Esophagus (tissue), 2 donors: ENCODE data around the gene ERCC5. TPM values are rescaled to one million over a fixed set of nuclear protein-coding genes. Genes with fewer than 3 reads are reported as not detected.

Experiments used
- H3K27ac ChIP-seq, 2 donors: one replicate each; pipeline ENCODE4 v1.5.1; 2013; ENCODE audit warnings: low read depth in 2 of 2, mild to moderate bottlenecking in 2 of 2, inconsistent platforms in 1 of 2, low read length in 1 of 2, moderate library complexity in 1 of 2
- H3K27me3 ChIP-seq, 2 donors: one replicate each; pipeline ENCODE4 v1.6.1; 2013; ENCODE audit warnings: low read length in 2 of 2, control low read depth in 1 of 2, mild to moderate bottlenecking in 1 of 2; ENCODE audit not compliant: insufficient read depth in 2 of 2, control insufficient read depth in 1 of 2
- H3K36me3 ChIP-seq, 2 donors: one replicate each; pipeline ENCODE4 v1.6.1; 2013; ENCODE audit warnings: low read length in 1 of 2; ENCODE audit not compliant: control insufficient read depth in 2 of 2, insufficient read depth in 2 of 2
- H3K4me1 ChIP-seq, 2 donors: one replicate each; pipeline ENCODE4 v1.6.1; 2013; ENCODE audit warnings: low read length in 1 of 2; ENCODE audit not compliant: control insufficient read depth in 2 of 2, insufficient read depth in 2 of 2
- H3K4me3 ChIP-seq, 2 donors: one replicate each; pipeline ENCODE4 v1.5.1; 2013; ENCODE audit warnings: low read length in 2 of 2, mild to moderate bottlenecking in 2 of 2, low read depth in 1 of 2, moderate library complexity in 1 of 2
- H3K9me3 ChIP-seq, 2 donors: one replicate each; pipeline ENCODE4 v1.6.1; 2013; ENCODE audit warnings: mild to moderate bottlenecking in 2 of 2, low read depth in 1 of 2, low read length in 1 of 2, moderate library complexity in 1 of 2; ENCODE audit not compliant: control insufficient read depth in 2 of 2, insufficient read depth in 1 of 2
- WGBS, 2 donors: extraction: QIAGEN DNeasy Blood & Tissue Kit; methylation state at CpG; one replicate each; pipeline ENCODE4 v1.1.7; 2013; 5-methylcytosine and 5-hydroxymethylcytosine counted together
- polyA plus RNA-seq, 2 donors: library from polyadenylated mRNA; stranded (reverse); fragments of 200-250 nt; gene quantifications; one replicate each; pipeline ENCODE4 v1.2.3, GENCODE V29; 2013
- donor health status: healthy with polysubstance abuse.
- donor health status: Bipolar disorder and iron deficiency.

Gene ERCC5
- polyA plus RNA-seq, 2 donors, result 29.7 to 61.4 TPM

DNA sequence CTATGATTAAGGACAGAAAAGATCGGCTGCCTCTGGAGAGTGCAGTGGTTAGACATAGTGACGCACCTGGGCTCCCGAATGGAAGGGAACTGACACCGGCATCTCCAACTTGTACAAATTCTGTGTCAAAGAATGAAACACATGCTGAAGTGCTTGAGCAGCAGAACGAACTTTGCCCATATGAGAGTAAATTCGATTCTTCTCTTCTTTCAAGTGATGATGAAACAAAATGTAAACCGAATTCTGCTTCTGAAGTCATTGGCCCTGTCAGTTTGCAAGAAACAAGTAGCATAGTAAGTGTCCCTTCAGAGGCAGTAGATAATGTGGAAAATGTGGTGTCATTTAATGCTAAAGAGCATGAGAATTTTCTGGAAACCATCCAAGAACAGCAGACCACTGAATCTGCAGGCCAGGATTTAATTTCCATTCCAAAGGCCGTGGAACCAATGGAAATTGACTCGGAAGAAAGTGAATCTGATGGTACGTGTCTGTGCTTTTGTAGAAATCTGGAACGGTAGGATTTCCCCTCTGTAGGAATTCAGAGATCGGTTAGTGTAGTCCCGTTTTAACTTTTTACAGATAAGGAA lies 16.9 kb downstream of the ERCC5 start:
- Histone ChIP-seq H3K27ac (no peak overlapping the region), H3K4me1 (no peaks in the 10 kb centered on the region), H3K4me3 (no peak overlapping the region), H3K36me3 (peaks cover 27 to 33% of the 10 kb centered on the region in 2 donors), H3K27me3 (no peaks in the 10 kb centered on the region), H3K9me3 (no peaks in the 10 kb centered on the region)
- WGBS, 2 donors, result 92 to 94% methylated on average over 13 of the region's 13 CpGs

DNA sequence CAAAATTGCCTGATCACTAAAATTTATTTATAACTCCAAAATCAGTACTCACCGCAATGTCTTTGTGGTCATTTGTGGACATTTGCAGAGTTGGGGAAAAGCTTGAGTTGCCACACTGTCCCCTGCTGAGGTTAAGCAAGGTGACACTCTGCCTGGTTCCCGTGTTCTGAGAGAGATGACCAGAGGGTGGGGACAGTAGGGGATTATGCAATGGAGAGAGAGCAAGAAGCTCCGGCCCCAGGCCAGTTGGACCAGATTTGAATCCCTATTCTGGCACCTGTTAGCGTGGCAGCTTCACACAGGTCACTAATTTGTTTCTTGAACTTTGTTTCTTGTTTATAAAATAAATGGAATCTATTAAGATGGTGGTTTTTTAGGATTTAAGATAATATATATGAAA lies 17.8 kb downstream of the ERCC5 start:
- Histone ChIP-seq H3K9me3 (no peaks in the 10 kb centered on the region), H3K27me3 (no peaks in the 10 kb centered on the region), H3K36me3 (peaks cover 33% of the 10 kb centered on the region in 2 donors), H3K27ac (no peak overlapping the region), H3K4me3 (no peak overlapping the region), H3K4me1 (no peaks in the 10 kb centered on the region)
- 62 to 63% methylated on average over 4 of the region's 4 CpGs for WGBS, 2 donors

DNA sequence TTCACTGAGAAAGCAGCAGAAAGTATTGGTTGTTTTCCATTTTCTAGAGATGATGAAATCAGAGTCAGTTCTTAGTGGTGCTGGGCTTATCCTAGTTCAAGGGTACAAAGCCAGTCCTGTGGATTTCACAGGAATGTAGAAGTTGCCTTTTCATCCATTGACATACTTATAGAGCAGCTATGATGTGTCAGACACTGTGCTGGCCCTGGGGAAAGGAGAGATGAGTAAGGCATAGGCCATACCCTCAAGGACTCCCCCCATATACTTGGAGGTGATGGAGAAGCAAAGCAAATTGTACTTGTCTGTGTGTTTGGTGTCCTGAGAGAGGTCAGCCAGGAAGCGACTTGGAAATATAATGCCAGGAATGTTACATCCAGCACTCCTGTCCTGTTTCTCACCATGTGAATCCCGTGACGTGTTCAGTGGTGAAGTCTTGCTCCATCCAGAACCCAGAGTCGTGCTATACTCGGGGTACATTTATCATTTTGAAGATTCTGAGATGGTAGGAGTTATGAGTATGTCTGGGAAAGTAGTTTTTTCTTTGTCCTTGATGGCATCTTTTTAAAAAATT lies 22.6 kb downstream of the ERCC5 start:
- Histone ChIP-seq H3K27me3 (no peaks in the 10 kb centered on the region), H3K4me1 (peaks cover 0 to 2% of the 10 kb centered on the region in 2 donors), H3K36me3 (peaks cover 17 to 18% of the 10 kb centered on the region in 2 donors), H3K27ac (no peak overlapping the region), H3K4me3 (no peak overlapping the region), H3K9me3 (no peaks in the 10 kb centered on the region)
- 92% methylated on average over 5 of the region's 5 CpGs for WGBS, 2 donors

DNA sequence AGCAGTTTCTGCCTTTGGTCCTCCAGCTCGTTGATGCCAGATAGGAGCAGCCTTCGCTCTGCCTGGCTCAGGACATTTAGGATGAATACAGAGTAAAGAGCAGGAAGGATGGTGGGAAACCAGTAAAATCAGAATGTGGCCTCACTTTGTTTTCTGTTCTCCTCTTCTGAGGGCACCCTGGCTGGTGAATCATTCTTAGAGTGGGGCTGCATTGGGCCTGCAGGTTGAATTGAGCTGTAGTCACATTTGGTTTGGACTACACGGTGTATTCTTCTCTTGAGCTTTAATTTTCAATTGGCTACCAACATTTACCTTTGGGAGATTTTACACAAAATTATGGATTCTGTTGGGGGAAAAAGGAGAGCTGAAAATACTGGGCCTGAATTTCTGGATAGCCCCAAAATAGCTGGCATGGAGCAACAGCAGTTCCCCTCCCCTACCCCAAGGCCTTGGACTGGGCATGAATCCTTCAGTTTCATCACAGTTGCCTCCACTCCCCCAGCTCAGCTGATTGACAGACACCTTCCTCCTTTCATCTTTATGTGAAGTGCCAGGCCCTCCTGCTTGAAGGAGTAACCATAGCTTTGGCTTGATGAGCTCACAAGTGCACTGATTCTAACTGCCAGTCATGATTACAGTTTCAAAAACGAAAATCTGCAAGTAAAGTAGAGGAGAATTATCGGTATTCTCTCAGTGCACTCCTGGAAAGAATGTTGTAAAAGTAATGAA lies 24.3 kb downstream of the ERCC5 start:
- no peaks in the 10 kb centered on the region for H3K9me3 ChIP-seq
- H3K4me3 ChIP-seq, result no peak overlapping the region
- peaks cover 0 to 2% of the 10 kb centered on the region in 2 donors for H3K4me1 ChIP-seq
- H3K27me3 ChIP-seq, result no peaks in the 10 kb centered on the region
- H3K27ac ChIP-seq, result no peak overlapping the region
- WGBS, 2 donors, result 52 to 54% methylated on average over 5 of the region's 5 CpGs
- H3K36me3 ChIP-seq, result peaks cover 13 to 14% of the 10 kb centered on the region in 2 donors

DNA sequence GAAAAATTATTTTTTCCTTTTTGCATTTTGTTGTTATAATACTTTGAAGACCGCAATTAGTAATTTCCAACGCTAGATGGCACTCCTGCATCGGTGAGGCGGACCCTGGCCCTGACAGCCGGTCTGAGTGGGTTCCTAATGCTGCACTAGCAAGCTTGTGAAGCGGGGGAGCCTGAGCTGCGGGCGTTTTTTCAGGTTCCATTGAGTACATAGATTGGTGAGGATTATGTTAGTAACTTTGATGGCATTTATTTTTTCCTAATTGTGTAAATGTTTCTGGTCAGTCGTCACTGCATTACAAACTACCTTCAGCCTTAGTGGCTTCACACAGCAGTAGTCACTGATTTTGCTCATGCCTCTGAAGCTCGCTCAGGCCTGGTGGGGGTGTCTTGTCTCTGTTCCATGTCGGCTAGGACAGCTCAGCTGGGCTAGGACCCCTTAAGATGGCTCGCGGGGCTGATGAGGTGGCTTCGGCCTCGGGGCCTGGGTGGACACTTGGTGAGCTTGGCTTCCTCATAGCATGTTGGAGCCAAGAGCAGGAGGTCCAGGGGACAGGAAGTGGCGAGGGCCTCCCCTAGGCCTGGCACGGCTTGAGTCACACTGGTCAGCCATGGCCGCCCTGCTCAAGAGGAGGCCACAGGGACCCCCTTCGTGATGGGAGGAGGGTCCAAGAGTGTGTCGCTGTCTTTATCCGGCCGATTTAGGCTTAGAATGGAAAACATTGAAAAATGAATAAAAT lies 25.0 kb downstream of the ERCC5 start:
- no peaks in the 10 kb centered on the region for H3K27me3 ChIP-seq
- peaks cover 0 to 2% of the 10 kb centered on the region in 2 donors for H3K4me1 ChIP-seq
- no peaks in the 10 kb centered on the region for H3K9me3 ChIP-seq
- H3K4me3 ChIP-seq, result no peak overlapping the region
- peaks cover 13 to 14% of the 10 kb centered on the region in 2 donors for H3K36me3 ChIP-seq
- H3K27ac ChIP-seq, result no peak overlapping the region
- 51 to 55% methylated on average over 22 of the region's 22 CpGs for WGBS, 2 donors

DNA sequence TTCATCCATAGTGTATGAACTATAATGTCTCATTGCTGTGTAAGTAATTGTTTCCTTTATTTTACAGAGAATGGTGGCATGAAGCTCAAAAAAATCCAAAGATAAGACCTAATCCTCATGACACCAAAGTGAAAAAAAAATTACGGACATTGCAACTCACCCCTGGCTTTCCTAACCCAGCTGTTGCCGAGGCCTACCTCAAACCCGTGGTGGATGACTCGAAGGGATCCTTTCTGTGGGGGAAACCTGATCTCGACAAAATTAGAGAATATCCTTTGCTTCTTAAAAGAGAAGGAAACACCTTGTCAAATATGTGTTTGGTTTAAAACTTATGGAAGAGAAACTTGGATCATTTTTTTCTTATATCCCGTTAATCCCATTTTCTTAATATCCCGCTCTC lies 26.3 kb downstream of the ERCC5 start:
- no peaks in the 10 kb centered on the region for H3K9me3 ChIP-seq
- 85 to 86% methylated on average over 7 of the region's 7 CpGs for WGBS, 2 donors
- no peak overlapping the region for H3K27ac ChIP-seq
- no peaks in the 10 kb centered on the region for H3K27me3 ChIP-seq
- peaks cover 12 to 15% of the 10 kb centered on the region in 2 donors for H3K36me3 ChIP-seq
- H3K4me1 ChIP-seq, result peaks cover 0 to 2% of the 10 kb centered on the region in 2 donors
- H3K4me3 ChIP-seq, result no peak overlapping the region

DNA sequence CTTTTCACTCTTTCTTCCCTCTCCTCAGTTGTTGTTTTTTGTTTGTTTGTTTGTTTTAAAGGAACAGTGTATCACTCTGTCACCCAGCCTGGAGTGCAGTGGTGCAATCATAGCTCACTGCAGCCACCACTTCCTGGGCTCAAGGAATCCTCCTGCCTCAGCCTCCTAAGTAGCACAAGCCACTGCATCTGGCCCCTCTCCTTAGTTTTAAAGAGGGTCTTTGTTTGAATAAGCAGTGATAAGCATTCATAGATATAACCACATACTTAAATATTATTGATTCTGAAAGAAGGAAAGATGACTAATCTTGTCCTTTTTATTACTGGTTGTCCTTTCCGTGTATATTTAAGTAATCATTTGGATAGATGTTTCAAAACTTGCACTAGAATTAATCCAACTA lies 26.7 kb downstream of the ERCC5 start:
- no peaks in the 10 kb centered on the region for H3K27me3 ChIP-seq
- peaks cover 0 to 2% of the 10 kb centered on the region in 2 donors for H3K4me1 ChIP-seq
- H3K4me3 ChIP-seq, result no peak overlapping the region
- H3K27ac ChIP-seq, result no peak overlapping the region
- no peaks in the 10 kb centered on the region for H3K9me3 ChIP-seq
- H3K36me3 ChIP-seq, result peaks cover 12 to 13% of the 10 kb centered on the region in 2 donors
- WGBS, 2 donors, result 53 to 57% methylated on average over 1 of the region's 1 CpG

DNA sequence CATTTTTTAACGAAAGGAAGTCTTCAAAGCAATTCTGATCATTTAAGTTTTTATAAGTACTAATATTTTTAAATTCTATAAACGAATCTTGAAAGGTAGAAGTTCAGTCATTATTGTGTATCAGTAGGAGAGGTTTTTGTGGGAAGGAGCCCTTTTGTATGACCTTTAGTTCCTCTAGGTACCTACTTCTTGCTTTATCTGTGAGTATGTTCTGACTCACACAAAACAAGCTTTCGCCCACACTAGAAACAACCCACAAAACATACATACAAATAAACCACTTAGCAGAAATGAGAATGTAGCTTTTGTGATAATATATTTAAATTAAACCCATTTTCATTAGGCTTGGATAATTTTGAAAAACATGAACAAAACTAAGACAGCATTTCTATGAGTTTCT lies 27.8 kb downstream of the ERCC5 start:
- Histone ChIP-seq H3K27me3 (no peaks in the 10 kb centered on the region), H3K9me3 (no peaks in the 10 kb centered on the region), H3K4me3 (no peak overlapping the region), H3K36me3 (peaks cover 4 to 11% of the 10 kb centered on the region in 2 donors), H3K27ac (no peak overlapping the region), H3K4me1 (peaks cover 0 to 2% of the 10 kb centered on the region in 2 donors)
- 47 to 52% methylated on average over 3 of the region's 3 CpGs for WGBS, 2 donors

DNA sequence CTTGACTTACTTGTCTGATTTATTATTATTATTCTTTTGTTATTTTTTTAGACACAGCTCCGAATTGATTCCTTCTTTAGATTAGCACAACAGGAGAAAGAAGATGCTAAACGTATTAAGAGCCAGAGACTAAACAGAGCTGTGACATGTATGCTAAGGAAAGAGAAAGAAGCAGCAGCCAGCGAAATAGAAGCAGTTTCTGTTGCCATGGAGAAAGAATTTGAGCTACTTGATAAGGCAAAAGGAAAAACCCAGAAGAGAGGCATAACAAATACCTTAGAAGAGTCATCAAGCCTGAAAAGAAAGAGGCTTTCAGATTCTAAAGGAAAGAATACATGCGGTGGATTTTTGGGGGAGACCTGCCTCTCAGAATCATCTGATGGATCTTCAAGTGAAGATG lies 29.4 kb downstream of the ERCC5 start:
- peaks cover 4 to 11% of the 10 kb centered on the region in 2 donors for H3K36me3 ChIP-seq
- no peak overlapping the region for H3K27ac ChIP-seq
- no peak overlapping the region for H3K4me3 ChIP-seq
- H3K27me3 ChIP-seq, result no peaks in the 10 kb centered on the region
- no peaks in the 10 kb centered on the region for H3K9me3 ChIP-seq
- WGBS, 2 donors, result 85 to 87% methylated on average over 4 of the region's 4 CpGs
- H3K4me1 ChIP-seq, result peaks cover 0 to 5% of the 10 kb centered on the region in 2 donors
